K562 (cell line): ENCODE measurements around the gene MARCHF3. TPM values are rescaled to one million over a fixed set of nuclear protein-coding genes. Genes with fewer than 3 reads are reported as not detected.

ENCODE experiments used
- ATAC-seq: fragments of 200-7000 bp; cut with Tn5 transposase; 3 replicates; pipeline ENCODE4 v1.9.1; 2020; ENCODE audit warnings: moderate library complexity
- BruUV-seq: library from RNA; stranded (reverse); fragments of 400-500 nt; replicated peaks from 2 replicates; lab custom pipeline; 2021; lab: Mats Ljungman, UMichigan
- CTCF ChIA-PET: fragments of 300-600 bp; formaldehyde crosslinking; extraction: SDS; loops from one replicate; lab custom pipeline; 2021; ENCODE audit warnings: low intra/inter-chr PET ratio; lab: Yijun Ruan, JAX
- POLR2A ChIA-PET: fragments of 300-600, 350-650 bp; sonication (Branson Sonifier 250); formaldehyde crosslinking; extraction: SDS; loops from one replicate; lab custom pipeline; 2021; ENCODE audit warnings: antibody characterized with exemption, inconsistent platforms; lab: Yijun Ruan, JAX
- DNase-seq, 4 experiments: peaks; one replicate each; pipeline versions ENCODE4 v3.0.0 to v3.0.0-alpha.2; 2011 to 2018; ENCODE audit warnings: low spot score in 3 of 4, mixed read lengths in 3 of 4; ENCODE audit errors: extremely low read depth in 1 of 4
- FAIRE-seq: peaks from 2 replicates; lab custom pipeline; 2011; peaks lifted over from hg19 to GRCh38; lab: Jason Lieb, UNC
- H2AFZ ChIP-seq: 2 replicates; pipeline ENCODE4 v1.6.0; 2011; ENCODE audit warnings: low read depth, low read length, control low read depth, inconsistent platforms
- H3K27ac ChIP-seq: fragments of 200-600 bp; 3 replicates; pipeline ENCODE4 v1.8.0; 2011; ENCODE audit warnings: low read depth, mild to moderate bottlenecking, control low read depth, inconsistent platforms, low read length, moderate library complexity, mixed read lengths; ENCODE audit errors: extremely low read depth
- H3K27me3 ChIP-seq, 2 experiments: fragments of 300-600 bp in 1 of 2; 2 replicates in 1 of 2; 3 replicates in 1 of 2; pipeline versions ENCODE4 v1.6.0 to v1.8.0; 2011; ENCODE audit warnings: inconsistent platforms in 2 of 2, low read length in 2 of 2, mild to moderate bottlenecking in 1 of 2, mixed read lengths in 1 of 2, moderate library complexity in 1 of 2; ENCODE audit not compliant: control insufficient read depth in 2 of 2, insufficient read depth in 2 of 2
- H3K36me3 ChIP-seq: fragments of 300-600 bp; 3 replicates; pipeline ENCODE4 v1.8.0; 2011; ENCODE audit warnings: mild to moderate bottlenecking, low read length, inconsistent platforms; ENCODE audit not compliant: control insufficient read depth, insufficient read depth
- H3K4me1 ChIP-seq, 2 experiments: fragments of 200-600 bp in 1 of 2; replicated peaks in 1 of 2; 2 replicates in 1 of 2; 3 replicates in 1 of 2; pipeline versions ENCODE4 v1.5.1 to v1.8.0; 2011; ENCODE audit warnings: inconsistent platforms in 2 of 2, low read length in 2 of 2, mild to moderate bottlenecking in 1 of 2, mixed read lengths in 1 of 2, moderate library complexity in 1 of 2; ENCODE audit not compliant: control insufficient read depth in 2 of 2, insufficient read depth in 2 of 2
- H3K4me2 ChIP-seq: 2 replicates; pipeline ENCODE4 v1.6.1; 2011; ENCODE audit warnings: low read length, control low read depth, inconsistent platforms, mixed read lengths; ENCODE audit not compliant: insufficient read depth
- H3K4me3 ChIP-seq: fragments of 200-600 bp; sonication (generic), shearing (Covaris generic); 2 replicates; pipeline ENCODE4 v1.5.1; 2016; ENCODE audit warnings: control low read depth, inconsistent platforms
- H3K79me2 ChIP-seq: fragments of 200-600 bp; 3 replicates; pipeline ENCODE4 v1.8.0; 2011; ENCODE audit warnings: low read length, inconsistent platforms; ENCODE audit not compliant: control insufficient read depth, insufficient read depth
- H3K9ac ChIP-seq, 2 experiments: 2 replicates each; pipeline versions ENCODE4 v1.6.0 to v1.6.1; 2011; ENCODE audit warnings: low read depth in 2 of 2, low read length in 2 of 2, control low read depth in 1 of 2, inconsistent platforms in 1 of 2, mild to moderate bottlenecking in 1 of 2, mixed read lengths in 1 of 2; ENCODE audit not compliant: insufficient read depth in 1 of 2
- H3K9me1 ChIP-seq: one replicate; pipeline ENCODE4 v1.6.0; 2011; ENCODE audit warnings: inconsistent platforms, mild to moderate bottlenecking, low read length, moderate library complexity; ENCODE audit not compliant: control insufficient read depth, insufficient read depth
- H3K9me3 ChIP-seq: replicated peaks from 2 replicates; pipeline ENCODE4 v1.5.1; 2011; ENCODE audit warnings: low read depth, low read length, inconsistent platforms; ENCODE audit not compliant: control insufficient read depth, insufficient read depth
- H4K20me1 ChIP-seq: replicated peaks from 2 replicates; pipeline ENCODE4 v1.6.1; 2011; ENCODE audit warnings: low read length, inconsistent platforms, mixed read lengths; ENCODE audit not compliant: control insufficient read depth, insufficient read depth
- RUNX1 ChIP-seq: sonication (generic); IDR thresholded peaks from 2 replicates; pipeline ENCODE4 v1.6.1; 2016; ENCODE audit warnings: antibody characterized with exemption, low read depth
- SMARCA5 ChIP-seq: fragments of 450-650 bp; IDR thresholded peaks from 2 replicates; pipeline ENCODE4 v1.6.1; 2016
- ZBTB33 ChIP-seq: sonication (generic); formaldehyde crosslinking; IDR thresholded peaks from 2 replicates; pipeline ENCODE4 v1.8.1; 2023; ENCODE audit warnings: mild to moderate bottlenecking, missing genetic modification reagents
- ZSCAN32 ChIP-seq: fragments of 450-650 bp; formaldehyde crosslinking; IDR thresholded peaks from 2 replicates; pipeline ENCODE4 v1.4.0; 2020; ENCODE audit warnings: mild to moderate bottlenecking, moderate library complexity
- WGBS: fragments of 100-300 bp; shearing (Covaris generic); methylation state at CpG from one replicate; pipeline ENCODE4 v1.1.6; 2016; ENCODE audit warnings: low coverage, mixed read lengths; ENCODE audit not compliant: insufficient coverage; ENCODE audit errors: missing lambda C conversion rate; 5-methylcytosine and 5-hydroxymethylcytosine counted together
- in situ Hi-C: fragments of 300-500 bp; cut with MboI; formaldehyde crosslinking; loops from 4 replicates; pipeline ENCODE4 v1.15.0; 2018; ENCODE audit warnings: inconsistent platforms, mixed read lengths
- intact Hi-C: fragments of 100-400 bp; cut with micrococcal nuclease; formaldehyde crosslinking; loops from 2 replicates; pipeline ENCODE4 v1.14.2; 2022
- polyA plus RNA-seq, 8 experiments: library from polyadenylated mRNA; depleted of rRNA in 4 of 8; stranded (reverse) in 5 of 8; unstranded in 3 of 8; fragments of >200 nt; fragmentation: Nextera tagmentation in 2 of 8; fragmentation: Illumina TruSeq in 1 of 8; extraction: Ambion mirVana in 2 of 8; extraction: Trizol in 1 of 8; gene quantifications; 2 replicates each; pipeline versions ENCODE4 v1.2.1 to v1.2.3, GENCODE V29; 2011 to 2014; ENCODE audit warnings: inconsistent platforms in 1 of 8, missing spikeins in 1 of 8
- total RNA-seq, 7 experiments: library from RNA; depleted of rRNA in 6 of 7; stranded (reverse); fragments of >200 nt in 6 of 7; fragmentation: Illumina TruSeq in 2 of 7; extraction: Trizol in 2 of 7; gene quantifications; 2 replicates each; pipeline versions ENCODE4 v1.2.1 to v1.2.3, GENCODE V29; 2011 to 2021; ENCODE audit warnings: low replicate concordance in 1 of 7

Gene MARCHF3
- total and polyA plus RNA-seq, 9 of the 15 experiments (the other 6 are each of a cell fraction or from before 2014, with no cell fraction given): 5.6 to 37.4 (median 16.5) TPM

GRCh38 chr5:126854526-126855110 lies 175.7 kb downstream of the MARCHF3 start:
- TF ChIP-seq RUNX1 (no peak), ZBTB33 (CRISPR knock-in tag) (0 out of 2 replicates have a peak, but pooled peaks have one; percentile 20), ZSCAN32 (CRISPR knock-in tag) (no peak), SMARCA5 (no peak)
- H3K4me2 ChIP-seq: no peak overlapping the region
- H3K36me3 ChIP-seq: no peaks in the 10 kb centered on the region
- ChIA-PET CTCF (interaction anchor here (0.6 kb wide), 1 partner anchor 449 kb away, joined by 4 read pairs; no protein-coding TSS in a partner anchor), POLR2A (interaction anchor here (1.5 kb wide), 1 partner anchor 9 kb away, joined by 6 read pairs; no protein-coding TSS in a partner anchor)
- ATAC-seq (no peak), FAIRE-seq (no peak), DNase-seq (no peak)
- H3K9me3 ChIP-seq: no peaks in the 10 kb centered on the region
- no peaks in the 10 kb centered on the region for H3K9me1 ChIP-seq
- intact Hi-C loops (no loop called here), in situ Hi-C loops (no loop called here)
- H3K79me2 ChIP-seq: no peaks in the 10 kb centered on the region
- no peaks in the 10 kb centered on the region for H3K27me3 ChIP-seq
- no peak overlapping the region for H3K27ac ChIP-seq
- WGBS: 86% methylated on average over 12 of the region's 35 CpGs
- H3K4me1 ChIP-seq: no peaks in the 10 kb centered on the region
- BruUV-seq: no TSS peak
- no peak overlapping the region for H3K4me3 ChIP-seq
- H2AFZ ChIP-seq: no peak overlapping the region
- H3K9ac ChIP-seq: no peak overlapping the region
- no peaks in the 10 kb centered on the region for H4K20me1 ChIP-seq
